Keratinocyte (primary cell): ENCODE measurements around the gene PTPN4. TPM values are rescaled to one million over a fixed set of nuclear protein-coding genes. Genes with fewer than 3 reads are reported as not detected.

Experiments
- DNase-seq: peaks from one replicate; pipeline ENCODE4 v3.0.0-alpha.2; 2011; ENCODE audit warnings: low read depth, missing footprints, low spot score
- FAIRE-seq: peaks from 2 replicates; lab custom pipeline; 2011; peaks lifted over from hg19 to GRCh38; lab: Jason Lieb, UNC
- H2AFZ ChIP-seq: 2 replicates; pipeline ENCODE4 v1.6.0; 2012; ENCODE audit warnings: low read length, control low read depth, inconsistent platforms; ENCODE audit not compliant: control insufficient read depth
- H3K27ac ChIP-seq: 2 replicates; pipeline ENCODE4 v1.5.1; 2011; ENCODE audit warnings: low read length; ENCODE audit not compliant: control insufficient read depth, insufficient read depth
- H3K27me3 ChIP-seq: 3 replicates; pipeline ENCODE4 v1.6.0; 2011; ENCODE audit warnings: low read length; ENCODE audit not compliant: control insufficient read depth, insufficient read depth; ENCODE audit errors: extremely low read depth
- H3K36me3 ChIP-seq, 2 experiments: 2 replicates in 1 of 2; 3 replicates in 1 of 2; pipeline ENCODE4 v1.5.1; 2011; ENCODE audit warnings: low read length in 2 of 2, mild to moderate bottlenecking in 1 of 2; ENCODE audit not compliant: control insufficient read depth in 2 of 2, insufficient read depth in 2 of 2; ENCODE audit errors: extremely low read depth in 1 of 2
- H3K4me1 ChIP-seq: 3 replicates; pipeline ENCODE4 v1.5.1; 2011; ENCODE audit warnings: low read length; ENCODE audit not compliant: control insufficient read depth, insufficient read depth; ENCODE audit errors: extremely low read depth
- H3K4me2 ChIP-seq: 3 replicates; pipeline ENCODE4 v1.6.0; 2011; ENCODE audit warnings: low read depth, low read length; ENCODE audit not compliant: control insufficient read depth, insufficient read depth; ENCODE audit errors: extremely low read depth
- H3K4me3 ChIP-seq, 3 experiments: fragments of 200-600 bp in 1 of 3; sonication (generic) in 1 of 3; 2 replicates in 2 of 3; 3 replicates in 1 of 3; pipeline ENCODE4 v1.5.1; 2011 to 2016; ENCODE audit warnings: low read length in 3 of 3, mild to moderate bottlenecking in 3 of 3, control low read depth in 2 of 3, inconsistent platforms in 1 of 3, low read depth in 1 of 3, mixed read lengths in 1 of 3, mixed run types in 1 of 3, moderate library complexity in 1 of 3; ENCODE audit not compliant: control insufficient read depth in 2 of 3, insufficient read depth in 2 of 3; ENCODE audit errors: extremely low read depth in 1 of 3
- H3K79me2 ChIP-seq: 2 replicates; pipeline ENCODE4 v1.6.0; 2012; ENCODE audit warnings: low read length; ENCODE audit not compliant: control insufficient read depth, insufficient read depth
- H3K9ac ChIP-seq: 3 replicates; pipeline ENCODE4 v1.6.0; 2011; ENCODE audit warnings: low read length; ENCODE audit not compliant: control insufficient read depth, insufficient read depth; ENCODE audit errors: extremely low read depth
- H3K9me1 ChIP-seq: 3 replicates; pipeline ENCODE4 v1.6.0; 2011; ENCODE audit warnings: low read length; ENCODE audit not compliant: control insufficient read depth, insufficient read depth; ENCODE audit errors: extremely low read depth
- H3K9me3 ChIP-seq: 2 replicates; pipeline ENCODE4 v1.5.1; 2012; ENCODE audit warnings: low read depth, low read length; ENCODE audit not compliant: control insufficient read depth
- H4K20me1 ChIP-seq: 3 replicates; pipeline ENCODE4 v1.6.0; 2011; ENCODE audit warnings: low read length; ENCODE audit not compliant: control insufficient read depth, insufficient read depth; ENCODE audit errors: extremely low read depth
- CTCF ChIP-seq, 3 experiments: IDR thresholded peaks in 1 of 3; conservative IDR thresholded peaks in 1 of 3; optimal IDR thresholded peaks in 1 of 3; 2 replicates in 2 of 3; 3 replicates in 1 of 3; pipeline versions ENCODE3 to v1.5.1; 2011; ENCODE audit warnings: low read length in 3 of 3, mild to moderate bottlenecking in 3 of 3, moderate library complexity in 2 of 3, control low read depth in 1 of 3, inconsistent platforms in 1 of 3; ENCODE audit not compliant: insufficient read depth in 2 of 3; ENCODE audit errors: extremely low read depth in 1 of 3
- EZH2 ChIP-seq: IDR thresholded peaks from one replicate; pipeline ENCODE4 v1.6.1; 2012; ENCODE audit warnings: inconsistent platforms, mild to moderate bottlenecking, low read length, moderate library complexity
- dilution Hi-C: fragments of 300-500 bp; cut with MboI; formaldehyde crosslinking; loops from one replicate; pipeline ENCODE4 v1.7.0; 2020; ENCODE audit warnings: low sequenced_read_pairs; ENCODE audit not compliant: extremely low pct_ligation_motif_present
- polyA plus RNA-seq, 5 experiments: library from polyadenylated mRNA; depleted of rRNA in 3 of 5; stranded (reverse) in 3 of 5; stranded (forward) in 1 of 5; unstranded in 1 of 5; fragments of >200 nt; gene quantifications; 1 replicate in 1 of 5; 2 replicates in 3 of 5; 3 replicates in 1 of 5; pipeline versions ENCODE4 v1.2.1 to v1.2.3, GENCODE V29; 2011 to 2012; ENCODE audit warnings: missing spikeins in 2 of 5, low read depth in 1 of 5, low replicate concordance in 1 of 5

The PTPN4 gene
- polyA plus RNA-seq, 1 donor (not counting 4 experiments of a cell fraction or from before 2014, with no cell fraction given), result 20.6 TPM

- Histone ChIP-seq H3K27me3 (no peaks in the 10 kb centered on the region), H3K4me1 (peaks cover 19% of the 10 kb centered on the region), H3K27ac (no peak overlapping the region), H3K9me1 (no peaks in the 10 kb centered on the region), H3K9me3 (no peaks in the 10 kb centered on the region), H3K9ac (no peak overlapping the region), H3K4me3 (no peak overlapping the region), H2AFZ (no peak overlapping the region), H4K20me1 (no peaks in the 10 kb centered on the region), H3K36me3 (no peaks in the 10 kb centered on the region), H3K4me2 (no peak overlapping the region), H3K79me2 (peaks cover 3% of the 10 kb centered on the region)
- FAIRE-seq (no peak), DNase-seq (no peak)
- dilution Hi-C loops, result no loop called here
- TF ChIP-seq CTCF (optimal IDR thresholded peaks at IDR 0.05 in 1 of 3, IDR thresholded peaks at IDR 0.05 in 1 of 3, conservative IDR thresholded peaks at IDR 0.05 in 1 of 3; ENCODE audit: extremely low read depth in 1 of 3, insufficient read depth in 2 of 3, low read length in 3 of 3) (no peak), EZH2 (no peak)
Observed at GRCh38 chr2:119841550-119841949, 81.8 kb downstream of the PTPN4 start.

- Histone ChIP-seq H3K27ac (no peak overlapping the region), H3K4me3 (no peak overlapping the region), H3K4me2 (no peak overlapping the region), H3K27me3 (no peaks in the 10 kb centered on the region), H3K9me3 (no peaks in the 10 kb centered on the region), H3K9me1 (no peaks in the 10 kb centered on the region), H3K36me3 (no peaks in the 10 kb centered on the region), H3K9ac (no peak overlapping the region), H4K20me1 (no peaks in the 10 kb centered on the region), H3K4me1 (peaks cover 17% of the 10 kb centered on the region), H2AFZ (no peak overlapping the region), H3K79me2 (peaks cover 6% of the 10 kb centered on the region)
- dilution Hi-C loops, result no loop called here
- no peak for TF ChIP-seq EZH2
- TF ChIP-seq CTCF (optimal IDR thresholded peaks at IDR 0.05 in 1 of 3, IDR thresholded peaks at IDR 0.05 in 1 of 3, conservative IDR thresholded peaks at IDR 0.05 in 1 of 3; ENCODE audit: extremely low read depth in 1 of 3, insufficient read depth in 2 of 3, low read length in 3 of 3), result no peak
- DNase-seq, result no peak
- FAIRE-seq, result no peak
Observed at GRCh38 chr2:119846021-119846420, 86.3 kb downstream of the PTPN4 start.
